HG02943 (cell line): Measurements from ENCODE around the gene AGMO.

Experiments
- ATAC-seq: cut with Tn5 transposase; IDR thresholded peaks from one replicate; pipeline ENCODE4 v1.9.1; 2021; ENCODE audit warnings: mild to moderate bottlenecking, low read depth, moderate library complexity; ENCODE audit not compliant: unreplicated experiment

Gene AGMO

DNA sequence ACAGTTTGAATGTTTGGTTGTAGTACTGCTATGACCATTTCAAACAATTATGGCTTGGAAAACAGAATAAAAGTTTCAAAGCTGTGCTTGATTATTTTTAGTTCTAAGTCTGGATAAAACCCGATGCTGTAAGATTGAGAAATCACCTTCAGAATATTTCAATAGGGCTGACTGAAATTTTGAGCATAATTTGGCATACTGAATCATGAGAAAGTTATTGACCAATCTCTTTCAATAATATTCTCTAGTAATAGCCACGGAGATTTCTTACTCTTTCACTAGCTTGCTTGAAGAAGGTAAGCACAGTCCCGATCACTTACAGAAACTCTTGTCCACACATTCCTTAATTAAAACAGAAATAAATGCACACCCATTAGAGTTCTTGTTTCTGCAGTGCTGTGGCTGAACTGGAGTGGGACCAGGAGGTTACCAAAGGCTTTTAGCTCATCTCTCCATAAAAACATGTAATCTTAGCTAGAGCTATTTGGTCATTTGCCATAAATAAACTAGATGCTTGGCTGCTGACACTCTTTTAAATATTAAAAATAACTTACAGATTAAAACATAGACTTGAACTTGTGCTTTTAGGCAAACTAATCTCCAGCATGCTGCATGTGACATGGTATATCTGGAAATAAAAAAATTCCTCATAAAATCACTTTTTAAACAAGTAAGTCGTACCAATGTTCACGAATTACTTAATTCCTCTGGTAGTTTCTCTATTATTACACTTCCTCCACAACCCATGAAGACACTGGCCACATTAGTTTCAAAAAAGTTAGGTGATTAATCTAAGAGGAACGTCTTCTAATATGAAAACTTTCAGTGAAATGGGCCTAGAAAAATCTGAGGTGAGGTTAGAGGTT lies 97.8 kb downstream of the AGMO start:
- ATAC-seq = no peak

DNA sequence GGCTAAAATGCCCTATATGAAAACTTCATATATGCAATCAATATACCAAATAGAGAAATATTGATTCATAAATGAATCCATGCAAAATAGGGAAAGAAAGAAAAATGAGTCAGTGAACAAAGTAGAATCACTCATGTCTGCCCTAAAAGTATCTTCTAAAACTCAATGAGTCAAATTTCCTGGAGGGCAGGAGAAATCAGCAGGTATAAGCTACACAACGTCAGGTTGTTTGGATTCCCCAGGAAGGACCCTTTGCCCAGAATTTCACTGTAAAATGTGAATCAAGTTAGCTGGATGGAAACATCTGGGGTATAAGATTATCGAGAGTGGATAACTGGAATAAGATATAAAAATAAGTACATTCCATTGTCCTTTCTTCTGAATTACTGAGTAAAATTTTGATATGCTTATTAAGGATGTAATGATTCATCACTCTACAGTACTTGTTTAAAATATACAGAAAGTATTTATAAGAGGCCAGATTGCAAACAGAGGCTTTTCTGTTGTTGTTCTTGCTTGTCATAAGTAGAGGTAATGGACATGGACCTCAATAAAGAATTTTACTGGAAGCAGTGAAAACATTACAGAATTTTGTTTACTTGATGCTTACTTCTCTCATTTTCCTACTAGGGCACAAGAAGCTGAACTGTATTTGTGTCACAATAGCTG lies 99.0 kb downstream of the AGMO start:
- no peak for ATAC-seq

DNA sequence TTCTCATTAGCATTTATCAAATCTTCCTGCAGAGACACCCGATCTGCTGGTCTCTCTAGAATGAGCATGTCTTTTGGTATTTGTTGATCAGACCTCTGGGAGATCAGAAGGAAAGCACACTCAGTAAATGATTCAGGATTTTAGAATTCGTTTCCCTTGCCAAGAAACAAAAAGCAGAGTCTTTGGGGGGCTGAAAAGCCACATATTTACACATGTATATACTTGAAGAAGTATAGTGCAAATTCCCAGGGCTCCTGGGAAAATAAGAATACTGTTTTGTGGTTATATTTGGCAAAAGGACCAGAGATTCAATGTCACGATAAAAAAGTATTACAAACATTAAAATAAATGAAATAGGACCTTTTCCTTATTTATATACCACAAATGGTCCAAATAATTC lies 100.2 kb downstream of the AGMO start:
- ATAC-seq = no peak

DNA sequence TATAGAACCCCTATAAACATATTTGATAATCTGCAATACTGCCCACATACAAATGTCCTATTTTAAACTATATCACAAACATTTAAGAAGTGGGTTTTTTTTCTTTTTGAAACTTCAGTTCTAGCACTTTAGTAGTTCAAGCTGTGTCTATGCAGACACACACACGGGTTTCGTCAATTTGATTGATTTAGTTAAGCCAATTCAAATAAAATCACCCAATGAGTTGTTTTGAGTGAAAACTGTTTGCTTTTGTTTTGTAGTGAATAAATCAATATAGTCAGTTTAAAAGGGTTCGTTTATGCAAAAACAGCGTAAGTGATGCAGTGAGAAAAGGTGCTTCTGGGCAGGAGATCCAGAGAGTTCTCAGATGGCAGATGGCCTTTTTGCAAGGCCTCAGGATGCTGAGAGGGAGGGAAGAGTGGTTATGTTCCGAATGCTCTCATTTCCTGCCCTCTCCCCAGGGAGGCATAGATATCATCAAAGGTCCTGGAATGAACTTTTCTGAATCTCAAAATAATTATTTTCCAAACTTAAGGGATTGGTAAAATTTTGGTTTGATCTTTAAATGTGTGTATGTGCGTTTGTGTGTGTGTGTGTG lies 102.7 kb downstream of the AGMO start:
- ATAC-seq = no peak

DNA sequence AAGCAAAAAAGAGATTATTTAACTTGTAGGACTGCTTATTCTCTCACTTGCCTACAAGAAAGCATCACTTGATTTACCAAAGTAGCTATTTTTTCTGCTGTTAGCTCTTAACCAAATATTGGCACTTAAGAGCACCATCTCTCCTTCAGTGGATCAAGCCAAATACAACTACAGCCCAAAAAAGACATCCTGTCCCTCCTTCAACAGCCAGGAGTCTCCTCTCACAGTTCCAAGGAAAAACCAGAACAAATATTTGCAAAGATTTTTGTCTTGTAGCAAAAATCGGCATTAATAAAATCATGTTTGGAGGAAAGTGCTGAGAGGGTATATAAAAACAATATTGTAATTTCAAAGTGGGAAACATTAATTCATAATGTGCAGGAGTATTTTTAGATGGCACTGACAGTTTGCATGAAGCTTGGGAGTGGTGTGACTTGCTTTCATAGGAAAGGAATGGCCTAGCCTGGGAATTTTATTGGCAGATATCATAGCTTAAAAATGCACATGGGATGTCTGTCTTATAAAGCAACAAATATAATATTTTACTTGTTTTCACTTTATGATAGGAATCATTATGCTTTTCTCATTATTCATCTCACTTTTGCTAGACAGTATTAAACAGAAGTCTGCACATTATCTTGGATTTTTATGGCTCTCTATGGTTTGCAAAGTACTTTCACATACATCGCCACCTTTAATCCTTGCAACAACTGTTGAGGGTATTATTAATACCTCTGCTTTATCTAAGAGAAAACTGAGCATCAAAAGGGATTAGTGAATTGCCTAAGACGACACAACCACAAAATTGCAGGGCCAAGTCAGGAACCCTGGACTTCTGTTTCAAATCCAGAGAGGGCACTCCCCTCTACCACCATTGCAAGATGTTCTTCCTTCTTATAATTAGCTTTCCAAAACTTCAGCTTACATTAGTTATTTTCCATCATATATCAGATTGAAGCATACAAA lies 103.5 kb downstream of the AGMO start:
- no peak for ATAC-seq

DNA sequence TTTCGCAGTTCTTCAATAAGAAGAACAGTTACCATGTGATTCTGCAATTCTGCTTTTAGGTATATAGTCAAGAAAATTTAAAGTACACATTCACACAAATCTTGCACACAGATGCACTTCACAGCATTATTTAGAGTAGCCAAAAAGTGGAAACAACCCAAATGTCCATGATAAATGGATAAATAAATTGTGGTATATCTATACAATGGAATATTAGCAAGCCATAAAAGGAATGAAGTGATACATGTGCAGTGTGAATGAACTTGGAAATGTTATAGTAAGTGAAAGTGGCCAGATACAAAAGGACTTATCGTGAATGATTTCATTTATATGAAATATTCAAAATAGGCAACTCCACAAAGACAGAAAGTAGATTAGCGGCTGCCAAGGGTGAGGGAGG lies 109.1 kb downstream of the AGMO start:
- no peak for ATAC-seq

DNA sequence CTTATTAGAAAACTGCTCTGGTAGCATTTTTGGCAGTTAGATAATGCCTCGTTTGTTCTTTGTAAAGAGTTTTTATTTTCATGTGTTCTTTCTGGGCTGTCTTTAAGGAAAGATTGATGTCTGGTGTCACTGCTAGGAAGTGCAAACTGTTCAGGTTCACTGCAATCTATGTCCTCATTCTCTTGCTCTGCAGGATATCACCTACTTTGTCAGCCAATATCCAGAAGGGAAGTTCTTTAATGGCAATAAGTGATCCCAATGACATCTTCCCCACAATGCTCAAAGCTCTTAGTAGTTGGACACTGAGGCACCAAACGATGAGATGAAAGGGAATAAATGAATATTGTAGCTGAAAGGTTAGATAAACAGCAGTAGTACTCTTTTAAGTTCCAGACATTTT lies 115.1 kb downstream of the AGMO start:
- no peak for ATAC-seq

DNA sequence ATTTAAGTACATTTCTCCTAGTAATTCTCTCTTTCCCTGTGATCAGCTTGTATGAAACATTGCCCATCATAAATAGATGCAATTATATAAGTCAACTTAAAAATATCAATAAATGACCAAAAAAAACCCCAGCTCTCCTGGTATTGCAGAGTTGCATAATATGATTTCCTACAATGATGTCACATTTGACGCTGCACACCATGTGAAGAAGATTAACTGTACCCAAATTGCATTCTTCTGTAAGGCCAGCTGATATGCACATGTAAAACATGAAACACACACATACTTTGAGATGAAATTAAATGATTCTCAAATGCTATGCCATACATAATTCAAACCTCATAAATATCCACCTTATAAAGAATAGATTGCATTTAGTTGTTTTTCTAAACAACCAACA lies 115.5 kb downstream of the AGMO start:
- ATAC-seq = no peak

DNA sequence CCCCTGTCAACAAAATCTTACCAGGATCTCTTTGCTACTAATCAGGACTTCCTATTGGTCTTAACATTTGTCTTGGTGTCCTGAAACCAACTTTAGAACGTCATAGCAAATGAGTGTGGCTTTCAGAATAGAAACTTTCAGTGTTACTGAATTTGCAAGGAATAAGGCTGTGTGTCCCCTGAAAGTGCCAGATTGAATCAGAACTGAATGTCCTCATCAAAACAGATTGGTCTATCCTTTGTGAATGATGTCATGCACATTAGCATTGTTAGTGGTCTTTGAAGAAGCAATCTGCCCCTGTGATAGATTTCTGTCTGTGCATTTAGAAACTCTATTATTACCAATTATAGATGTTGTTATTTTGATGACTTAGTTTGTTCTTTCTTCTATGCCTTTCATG lies 119.9 kb downstream of the AGMO start:
- no peak for ATAC-seq

DNA sequence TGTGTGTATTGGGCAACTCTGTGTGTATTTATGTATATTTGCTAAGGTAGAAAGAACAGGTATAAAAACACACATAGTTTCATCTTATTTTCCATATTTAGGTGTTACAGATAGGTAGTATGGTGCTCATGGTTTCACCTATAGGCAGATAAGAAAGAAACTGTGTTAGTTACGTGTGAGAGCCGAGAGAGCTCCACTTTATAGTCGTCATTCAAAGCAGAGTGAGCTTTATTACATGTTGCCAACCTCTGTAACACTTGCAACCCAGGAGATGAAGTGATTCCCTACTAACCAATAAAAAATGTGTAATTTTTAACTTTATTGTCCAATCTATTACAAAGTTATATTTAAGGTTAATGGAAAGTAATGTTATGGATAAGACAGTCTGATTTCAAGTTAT lies 121.3 kb downstream of the AGMO start:
- no peak for ATAC-seq

DNA sequence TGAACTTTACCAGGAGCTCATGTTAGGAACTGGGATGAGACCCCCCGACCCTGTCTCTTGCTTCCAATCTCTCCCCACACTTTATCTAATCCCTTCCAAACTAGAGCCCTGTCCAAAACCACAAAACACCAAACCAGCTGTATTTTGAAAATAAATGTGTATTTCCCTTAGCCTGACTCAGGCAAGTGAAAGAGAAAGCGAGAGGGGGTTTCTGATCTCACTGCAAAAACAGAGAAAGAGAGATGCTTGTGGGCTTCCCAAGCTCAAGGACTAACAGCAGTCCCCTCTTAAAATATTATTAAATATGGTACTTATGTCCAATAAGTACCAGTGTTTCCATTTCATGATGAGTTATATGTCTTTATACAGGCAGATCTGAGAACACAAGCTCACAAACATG lies 122.0 kb downstream of the AGMO start:
- no peak for ATAC-seq

DNA sequence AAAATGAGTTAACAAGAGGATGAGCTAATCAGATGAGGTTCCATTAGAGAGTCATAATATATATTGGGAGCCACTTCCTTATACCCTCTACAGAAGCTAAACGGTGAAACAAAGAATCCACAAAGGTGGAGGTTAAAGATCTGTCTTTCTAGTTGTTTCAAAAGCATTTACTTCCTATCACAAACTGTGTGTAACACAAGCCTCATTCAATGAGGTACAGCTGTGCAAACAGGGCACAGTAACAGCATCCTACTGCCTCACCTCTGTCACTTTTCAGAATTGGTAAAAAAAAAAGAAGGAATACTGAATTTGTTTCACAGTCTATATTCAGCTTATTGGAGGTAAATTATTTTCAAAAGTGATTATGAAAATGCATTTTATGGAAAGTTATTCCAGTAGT lies 128.7 kb downstream of the AGMO start:
- ATAC-seq = no peak

DNA sequence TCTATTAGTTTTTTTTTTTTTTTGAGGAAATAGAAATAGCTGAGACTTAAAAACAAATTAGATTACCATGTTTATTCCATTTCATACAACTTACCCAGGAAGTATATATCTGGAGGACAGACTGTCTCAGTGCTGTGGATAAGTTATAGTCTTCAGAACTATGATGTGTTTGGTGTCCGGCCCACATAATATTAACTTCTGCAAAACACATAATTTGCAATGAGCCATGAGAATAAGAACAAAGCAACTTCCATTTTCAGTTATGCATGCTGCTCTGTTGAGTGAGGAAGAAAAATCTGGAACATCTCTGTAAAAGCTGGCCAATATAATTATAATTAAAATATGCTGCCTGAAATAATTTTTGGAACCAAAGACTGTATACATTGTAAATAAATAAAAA lies 130.9 kb downstream of the AGMO start:
- ATAC-seq = no peak

DNA sequence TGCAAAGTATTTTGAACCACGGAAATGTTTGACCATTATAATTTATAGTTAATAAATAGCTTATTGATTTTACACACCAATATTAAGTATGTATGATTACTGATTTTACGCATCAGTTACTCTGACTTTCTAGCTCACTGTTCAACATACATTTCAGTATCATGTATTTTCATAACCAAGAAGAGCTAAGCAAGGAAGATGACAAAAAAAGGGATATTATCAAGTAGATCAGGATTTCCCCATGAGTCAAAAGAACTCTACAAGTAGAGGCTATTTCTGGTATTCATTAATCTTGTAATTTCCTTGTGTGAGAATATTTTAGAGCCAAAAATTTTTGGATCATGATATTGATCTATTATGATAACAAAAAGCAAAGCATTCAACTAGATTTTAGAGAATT lies 131.6 kb downstream of the AGMO start:
- ATAC-seq = no peak

DNA sequence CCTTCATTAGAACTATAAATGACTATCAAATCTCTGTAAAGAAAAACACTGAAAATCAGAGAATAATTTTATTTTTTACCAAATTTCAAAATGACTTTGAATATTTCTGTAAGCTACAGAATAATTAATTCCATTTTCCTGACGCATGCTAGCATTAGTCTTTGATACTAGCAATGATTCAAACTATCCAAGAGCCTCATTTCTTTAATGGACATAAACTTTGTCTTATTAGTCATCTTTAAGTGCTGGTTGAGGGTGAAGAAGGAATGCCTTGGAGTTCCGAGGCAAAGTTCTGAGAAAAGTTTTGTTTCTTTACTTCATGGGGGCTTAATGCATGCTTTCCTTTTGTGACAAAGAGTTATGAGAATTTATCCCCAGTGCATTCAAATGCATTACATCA lies 137.3 kb downstream of the AGMO start:
- ATAC-seq = no peak

DNA sequence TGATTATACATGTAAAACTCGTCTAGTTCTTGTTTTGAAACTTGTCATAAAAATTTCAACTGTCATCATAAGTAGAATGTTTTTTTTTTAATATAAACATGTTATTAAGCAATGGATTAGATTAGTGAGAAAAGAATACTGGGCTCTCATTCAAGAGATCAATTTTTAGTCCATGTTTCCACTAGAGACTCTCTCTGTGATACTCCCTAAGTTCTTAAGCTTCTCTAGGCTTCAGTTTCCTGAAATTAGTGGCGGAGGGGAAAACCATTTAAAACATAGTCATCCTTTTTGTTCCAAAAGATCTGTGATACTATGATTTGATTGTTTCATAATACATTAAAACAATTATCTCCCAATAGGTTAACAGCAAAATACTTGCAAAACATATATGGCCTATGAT lies 142.2 kb downstream of the AGMO start:
- ATAC-seq = no peak

DNA sequence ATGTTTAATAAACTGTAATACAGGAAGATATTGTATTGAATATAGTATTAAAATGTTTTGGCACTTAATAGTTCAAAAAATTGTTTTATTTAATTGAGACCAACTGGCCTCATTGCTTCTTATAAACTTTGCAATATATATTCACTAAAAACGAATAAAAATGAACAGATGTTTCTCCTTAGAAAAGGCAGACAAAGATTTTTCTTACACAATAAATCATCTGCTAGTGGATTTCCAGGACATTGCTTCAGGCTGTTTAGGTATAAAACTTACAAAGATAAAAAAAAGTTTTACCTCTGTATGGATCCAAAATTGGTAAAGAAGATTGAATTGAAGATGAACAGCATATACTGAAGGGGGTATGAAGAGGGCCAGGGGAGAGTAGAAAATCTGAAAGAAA lies 143.6 kb downstream of the AGMO start:
- no peak for ATAC-seq

DNA sequence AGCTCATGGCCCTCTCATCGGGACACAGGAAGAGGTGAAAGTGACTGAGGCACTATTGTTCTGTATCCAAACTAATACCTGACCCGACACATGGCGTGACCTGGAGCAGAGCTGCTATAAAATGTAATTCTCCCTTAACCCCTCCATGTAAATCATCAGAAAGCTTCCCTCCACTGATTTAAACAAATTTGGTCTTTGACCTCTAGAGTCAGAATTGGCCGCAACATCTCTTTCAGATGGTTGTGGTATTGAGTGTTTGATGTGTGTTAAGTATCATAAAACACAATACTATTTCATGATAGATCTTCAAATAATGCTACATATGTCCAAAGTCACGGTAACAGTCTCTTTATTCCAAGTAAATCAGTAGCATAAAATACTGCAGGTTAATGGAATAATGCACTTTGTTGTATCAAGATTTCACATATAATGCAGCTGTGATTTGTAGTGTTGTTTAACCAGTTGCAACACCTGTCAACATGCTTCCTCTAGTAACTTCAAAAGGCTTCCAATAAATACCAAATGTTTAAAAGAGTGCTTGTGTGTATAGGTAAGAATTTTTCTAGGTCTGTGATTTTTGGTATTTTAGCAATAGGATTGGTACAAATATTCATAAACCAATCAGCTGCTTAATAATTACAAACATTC lies 144.3 kb downstream of the AGMO start:
- ATAC-seq = no peak

DNA sequence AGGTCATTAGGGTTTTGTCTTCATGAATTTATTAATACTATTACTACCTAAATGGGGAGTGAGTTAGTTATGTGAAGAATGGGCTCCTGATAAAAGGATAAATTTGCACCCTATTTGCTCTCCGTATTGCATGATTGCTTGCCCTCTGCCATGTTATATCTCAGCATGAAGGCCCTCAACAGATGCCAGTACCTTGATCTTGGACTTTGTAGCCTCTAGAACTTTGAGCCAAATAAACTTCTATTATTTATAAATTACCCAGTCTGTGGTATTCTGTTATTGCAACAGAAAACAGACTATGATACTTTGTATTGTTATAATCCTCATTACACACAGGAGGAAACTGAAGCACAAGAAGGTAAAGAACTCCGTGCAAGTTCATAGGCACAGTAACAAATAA lies 150.8 kb downstream of the AGMO start:
- no peak for ATAC-seq

DNA sequence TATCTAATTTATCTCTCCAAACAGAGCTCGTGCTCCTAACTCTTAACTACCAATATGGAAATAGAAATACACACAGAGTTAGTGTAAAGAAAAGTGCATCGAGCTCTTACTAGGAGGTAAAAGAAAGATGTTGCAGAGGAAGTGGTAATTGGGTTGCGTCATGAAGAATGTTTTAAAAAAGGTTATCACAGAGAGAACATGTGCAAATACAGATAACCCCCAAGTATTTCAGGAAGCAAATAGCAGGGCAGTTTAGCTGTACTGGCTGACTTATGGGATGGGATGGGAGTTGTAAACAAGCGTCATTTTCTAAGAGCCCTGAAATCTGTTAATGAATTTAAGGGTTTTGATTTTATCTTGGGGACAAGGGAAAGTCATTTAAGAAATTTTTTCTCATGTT lies 153.9 kb downstream of the AGMO start:
- ATAC-seq = no peak
